GM18870 (cell line): ENCODE data around the gene TBC1D24.

ENCODE experiments used
- ATAC-seq: cut with Tn5 transposase; IDR thresholded peaks from one replicate; pipeline ENCODE4 v1.9.1; 2021; ENCODE audit warnings: moderate library complexity; ENCODE audit not compliant: unreplicated experiment

Gene TBC1D24

DNA sequence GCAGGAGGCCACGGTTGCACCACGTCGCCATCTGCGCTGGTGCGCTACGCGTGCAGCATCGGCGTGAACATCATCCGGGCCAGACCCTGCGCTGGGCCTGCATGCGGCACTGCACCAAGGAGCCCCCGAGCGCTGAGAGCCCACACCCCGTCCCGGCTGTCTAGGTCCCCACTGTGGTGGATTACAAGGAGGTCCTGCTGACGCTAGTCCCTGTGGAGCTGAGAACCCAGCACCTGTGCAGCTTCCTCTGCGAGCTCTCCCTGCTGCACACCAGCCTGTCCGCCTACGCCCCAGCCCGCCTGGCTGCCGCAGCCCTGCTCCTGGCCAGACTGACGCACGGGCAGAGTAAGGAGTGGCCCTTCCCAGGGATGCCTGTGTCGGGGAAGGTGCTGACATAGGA is 25.8 kb upstream of the TBC1D24 start:
- ATAC-seq = no peak

DNA sequence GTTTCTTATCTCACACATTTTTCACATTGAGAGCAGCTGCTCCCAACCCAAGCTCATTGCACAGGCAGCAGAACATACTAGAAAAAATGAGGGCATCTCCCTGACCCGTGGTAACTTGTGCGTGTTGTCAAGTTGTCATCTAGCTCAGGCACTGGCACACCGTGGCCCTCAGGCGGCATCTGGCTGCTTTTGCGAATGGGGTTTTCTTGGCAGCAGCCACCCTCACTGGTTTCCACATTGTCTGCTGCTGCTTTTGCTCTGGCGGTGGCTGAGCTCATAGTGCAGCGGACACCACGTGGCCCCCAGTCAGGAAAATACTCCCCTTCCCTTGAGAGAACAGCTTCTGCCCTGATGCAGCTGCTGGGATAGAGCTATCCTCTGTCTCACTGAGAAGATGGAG is 24.4 kb upstream of the TBC1D24 start:
- ATAC-seq = no peak

DNA sequence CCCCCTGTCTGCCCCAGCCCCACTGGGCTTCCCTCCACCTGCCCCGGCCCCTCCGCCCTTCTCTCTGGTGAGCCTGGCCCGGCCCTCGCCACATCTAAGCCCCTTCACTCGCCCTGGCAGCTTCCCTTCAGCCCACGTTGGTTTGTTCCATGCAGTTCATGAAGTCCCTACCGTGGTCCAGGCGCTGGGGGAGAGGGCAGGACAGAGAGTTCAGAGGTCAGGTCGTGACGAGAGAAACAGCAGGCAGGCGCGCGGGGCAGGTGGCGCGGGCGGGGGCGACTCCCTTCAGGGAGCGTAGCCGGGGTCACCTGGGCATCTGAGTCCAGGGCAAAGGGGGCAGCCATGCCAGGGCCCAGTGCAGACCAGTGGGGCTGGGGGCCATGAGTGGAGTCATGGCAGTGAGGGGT is 23.9 kb upstream of the TBC1D24 start:
- no peak for ATAC-seq

DNA sequence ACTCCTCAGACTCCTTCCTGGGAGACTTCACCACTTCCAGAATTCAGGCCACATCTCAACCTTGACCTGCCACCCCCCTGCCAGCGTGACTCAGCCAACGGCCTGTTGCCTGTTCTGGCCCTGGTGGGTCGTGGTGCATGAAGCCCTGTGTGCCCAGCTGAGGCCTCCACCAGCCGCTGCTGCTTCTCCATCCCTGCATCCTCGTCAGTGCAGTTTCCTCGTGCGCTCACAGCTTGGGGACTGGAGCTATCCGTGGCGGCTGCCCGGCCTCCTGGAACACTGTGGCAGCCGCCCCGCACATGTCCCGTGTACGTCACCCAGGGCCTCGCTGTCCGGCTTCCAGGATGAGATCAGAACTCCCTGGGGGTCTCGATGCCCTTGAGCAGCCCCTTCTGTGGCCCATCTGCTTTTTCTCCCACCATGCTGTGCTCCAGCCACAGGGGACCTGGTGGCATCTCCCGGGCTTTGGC is 23.0 kb upstream of the TBC1D24 start:
- ATAC-seq = no peak

DNA sequence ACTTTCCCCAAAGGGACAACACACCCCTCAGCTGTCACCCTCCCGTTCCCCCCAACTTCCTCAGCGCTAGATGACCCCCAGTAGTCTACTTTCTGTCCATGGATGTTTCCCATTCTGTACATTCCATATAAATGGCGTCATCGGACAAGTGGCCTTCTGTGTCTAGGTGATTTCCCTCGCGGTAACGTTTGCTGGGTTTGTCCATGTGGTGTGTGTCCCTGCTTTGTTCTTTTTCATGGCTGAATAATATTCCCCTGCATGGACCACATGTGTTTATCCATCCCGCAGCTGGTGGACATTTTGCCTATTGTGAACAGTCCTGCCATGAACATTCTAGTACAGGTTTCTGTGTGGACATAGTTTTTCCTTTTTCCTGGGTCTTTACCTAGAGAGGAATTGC is 22.3 kb upstream of the TBC1D24 start:
- ATAC-seq = no peak

DNA sequence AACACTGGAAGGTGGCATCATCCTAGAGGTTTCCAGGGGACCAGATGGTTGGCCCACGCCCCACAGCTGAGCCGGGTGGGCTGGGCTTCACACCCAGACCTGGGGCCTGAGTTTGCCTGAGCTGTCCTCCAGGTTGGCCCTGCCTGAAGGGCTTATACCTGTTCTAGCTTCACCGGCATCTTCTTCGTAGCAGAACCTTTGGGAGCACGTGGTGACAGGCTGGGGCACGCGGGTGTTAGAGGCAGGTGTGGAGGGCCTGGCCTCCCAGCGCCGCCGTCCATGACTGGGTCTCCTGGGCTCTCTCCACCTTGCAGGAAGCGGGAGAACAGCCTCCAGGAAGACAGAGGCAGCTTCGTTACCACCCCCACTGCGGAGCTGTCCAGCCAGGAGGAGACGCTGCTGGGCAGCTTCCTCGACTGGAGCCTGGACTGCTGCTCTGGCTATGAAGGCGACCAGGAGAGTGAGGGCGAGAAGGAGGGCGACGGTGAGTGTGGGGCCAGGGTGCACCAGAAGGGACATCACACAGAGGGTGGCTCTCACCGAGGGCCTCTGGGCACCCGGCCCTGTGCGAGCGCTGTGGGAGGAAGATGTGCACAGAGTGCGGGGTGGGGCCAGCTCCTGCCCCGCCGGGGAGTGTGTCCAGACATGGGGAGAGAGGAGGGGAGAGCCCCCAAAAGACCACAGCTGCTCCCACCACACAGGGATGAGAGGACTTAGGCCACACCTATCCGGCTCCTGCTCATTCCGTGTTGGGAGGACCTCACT is 19.7 kb upstream of the TBC1D24 start:
- no peak for ATAC-seq

DNA sequence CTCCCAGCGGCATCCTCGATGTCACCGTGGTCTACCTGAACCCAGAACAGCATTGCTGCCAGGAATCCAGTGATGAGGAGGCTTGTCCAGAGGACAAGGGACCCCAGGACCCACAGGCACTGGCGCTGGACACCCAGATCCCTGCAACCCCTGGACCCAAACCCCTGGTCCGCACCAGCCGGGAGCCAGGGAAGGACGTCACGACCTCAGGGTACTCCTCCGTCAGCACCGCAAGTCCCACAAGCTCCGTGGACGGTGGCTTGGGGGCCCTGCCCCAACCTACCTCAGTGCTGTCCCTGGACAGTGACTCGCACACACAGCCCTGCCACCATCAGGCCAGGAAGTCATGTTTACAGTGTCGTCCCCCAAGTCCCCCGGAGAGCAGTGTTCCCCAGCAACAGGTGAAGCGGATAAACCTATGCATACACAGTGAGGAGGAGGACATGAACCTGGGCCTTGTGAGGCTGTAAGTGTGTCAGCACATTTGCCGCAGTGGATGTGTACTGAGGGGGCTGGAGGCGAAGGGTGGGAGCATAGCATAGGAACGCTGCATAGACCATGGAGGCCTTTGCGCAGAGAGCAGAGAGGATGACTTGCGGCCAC is 18.3 kb upstream of the TBC1D24 start:
- no peak for ATAC-seq

DNA sequence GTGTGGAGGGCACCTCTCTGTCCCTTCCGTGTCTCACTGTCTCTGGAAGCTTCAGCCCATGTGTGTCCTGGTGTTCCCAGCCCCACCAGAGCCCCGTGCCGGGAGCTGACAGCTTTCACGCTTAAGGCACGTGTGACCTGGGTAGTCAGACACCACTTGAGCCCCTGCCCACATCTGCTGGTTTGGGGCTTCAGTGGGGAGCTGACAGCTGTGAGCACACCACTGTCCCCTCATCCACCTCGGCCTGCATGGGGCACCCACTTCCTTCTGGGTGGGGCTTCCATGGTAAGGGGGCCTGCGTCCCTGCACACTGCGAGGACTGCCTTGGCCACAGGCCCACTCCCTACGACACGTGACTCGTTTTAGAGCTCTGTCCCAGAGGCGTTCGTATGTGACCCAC is 17.7 kb upstream of the TBC1D24 start:
- ATAC-seq = no peak

DNA sequence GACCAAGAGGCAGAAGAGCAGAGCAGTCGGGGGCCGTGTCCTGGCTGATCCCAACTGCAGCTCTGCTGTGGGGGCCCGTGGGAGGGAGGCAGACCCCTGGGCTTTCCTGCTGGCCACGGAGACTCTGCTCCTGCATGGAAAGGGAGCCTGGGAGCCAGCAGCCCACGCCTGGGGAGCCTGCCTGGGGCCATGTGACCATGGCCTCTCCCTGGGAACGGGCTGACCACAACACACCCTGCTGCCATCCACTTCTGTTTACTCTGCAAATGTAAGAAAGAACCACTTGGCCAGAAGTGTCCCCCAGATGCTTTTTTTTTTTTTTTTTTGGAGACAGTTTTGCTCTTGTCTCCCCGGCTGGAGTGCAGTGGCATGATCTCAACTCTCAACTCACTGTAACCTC is 17.0 kb upstream of the TBC1D24 start:
- no peak for ATAC-seq

DNA sequence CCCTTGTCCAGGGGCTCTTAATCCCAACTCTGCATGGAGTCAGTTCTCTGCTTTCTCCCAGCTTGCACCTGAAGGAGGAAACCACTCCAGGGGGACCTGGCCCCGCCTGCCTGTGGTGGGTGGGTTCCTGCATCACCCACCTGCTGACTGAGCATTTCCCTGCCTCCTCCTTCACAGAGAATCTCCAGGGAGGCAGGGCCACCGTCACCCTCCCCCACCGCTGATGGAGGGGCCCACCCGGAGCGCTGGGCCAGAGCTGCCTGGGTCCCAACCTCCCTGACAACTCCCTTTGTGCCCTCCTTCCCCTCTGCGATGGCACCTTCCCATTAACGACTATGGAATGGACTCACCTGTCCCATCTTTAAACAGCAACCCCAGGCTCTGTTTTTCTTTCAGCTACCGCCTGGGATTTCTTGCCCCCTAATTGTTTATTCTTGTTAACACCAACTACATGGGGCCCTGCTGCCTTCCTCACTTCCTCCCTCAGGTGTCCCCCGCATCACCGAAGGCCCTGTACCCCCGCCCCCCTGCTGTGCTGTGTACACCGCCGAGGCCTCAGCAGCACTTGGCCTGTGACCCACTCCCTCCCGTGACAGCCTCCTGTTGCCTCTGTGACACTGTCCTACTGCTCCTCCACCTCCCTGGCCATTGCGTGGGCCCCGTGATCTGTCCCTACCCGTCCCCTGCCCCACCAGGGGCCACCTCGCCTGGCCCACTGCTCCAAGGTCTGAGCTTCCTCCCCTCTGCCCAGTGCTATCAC is 15.9 kb upstream of the TBC1D24 start:
- no peak for ATAC-seq

DNA sequence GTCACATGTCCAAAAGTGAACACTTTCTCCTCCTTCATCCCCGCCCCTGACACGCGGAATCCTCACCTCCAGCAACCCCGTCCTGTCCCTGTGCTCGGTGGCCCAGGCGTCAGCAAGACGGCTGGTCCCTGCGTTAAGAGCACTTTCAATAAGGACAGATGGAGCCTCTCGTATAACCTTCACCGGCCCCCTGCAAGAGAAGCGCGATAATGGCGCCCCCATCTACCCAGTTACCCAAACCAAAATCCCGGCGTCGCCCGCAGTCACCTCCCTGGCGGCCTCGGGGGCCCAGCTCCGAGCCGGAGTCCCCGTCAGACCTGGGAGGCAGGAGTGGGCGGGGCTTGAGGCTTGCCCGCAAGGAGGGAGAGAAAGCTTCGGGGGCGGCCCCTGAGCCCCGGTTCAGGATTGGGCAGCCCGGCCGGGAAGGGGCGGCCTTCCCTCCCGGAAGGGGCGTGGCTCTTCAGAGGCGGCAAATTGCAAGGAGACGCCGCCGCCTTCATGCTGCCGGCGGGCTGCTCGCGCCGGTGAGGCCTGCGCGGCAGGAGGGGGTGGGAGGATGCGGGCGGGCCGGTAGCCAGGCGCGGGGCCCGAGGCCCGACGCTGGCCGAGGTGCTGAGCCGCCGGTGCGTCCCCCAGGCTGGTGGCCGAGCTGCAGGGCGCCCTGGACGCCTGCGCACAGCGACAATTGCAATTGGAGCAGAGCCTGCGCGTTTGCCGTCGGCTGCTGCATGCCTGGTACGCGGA is 15.1 kb upstream of the TBC1D24 start, which contains the start of gene TEDC2:
TEDC2 (plus strand) TSS at position 463 of the 744 bp plus-strand sequence; CDS start at position 499, 36 bp downstream.
- peak; percentile 70 for ATAC-seq

DNA sequence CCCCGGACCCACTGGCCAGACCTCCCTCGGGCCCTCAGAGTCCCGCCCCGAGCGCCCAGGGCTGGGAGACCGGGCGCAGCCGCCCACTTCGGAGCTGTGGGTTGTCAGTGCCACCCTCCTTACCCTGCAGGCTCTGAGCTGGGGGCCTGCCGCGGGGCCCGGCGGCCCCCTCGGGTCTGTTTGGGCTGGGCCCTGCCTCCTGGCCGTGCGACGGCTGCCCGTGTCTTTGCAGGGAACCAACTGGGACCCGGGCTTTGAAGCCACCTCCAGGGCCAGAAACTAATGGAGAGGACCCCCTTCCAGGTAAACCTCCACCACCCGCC is 14.6 kb upstream of the TBC1D24 start:
- no peak for ATAC-seq

DNA sequence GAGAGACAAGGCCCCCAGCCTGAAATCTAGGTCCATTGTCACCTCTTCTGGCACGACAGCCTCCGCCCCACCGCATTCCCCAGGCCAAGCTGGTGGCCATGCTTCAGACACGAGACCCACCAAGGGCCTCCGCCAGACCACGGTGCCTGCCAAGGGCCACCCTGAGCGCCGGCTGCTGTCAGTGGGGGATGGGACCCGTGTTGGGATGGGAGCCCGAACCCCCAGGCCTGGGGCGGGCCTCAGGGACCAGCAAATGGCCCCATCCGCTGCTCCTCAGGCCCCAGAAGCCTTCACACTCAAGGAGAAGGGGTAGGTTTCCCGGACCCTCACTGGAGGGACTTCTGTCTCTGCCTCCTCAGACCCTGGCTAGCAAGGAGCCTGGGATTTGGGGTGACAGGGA is 14.0 kb upstream of the TBC1D24 start:
- no peak for ATAC-seq

DNA sequence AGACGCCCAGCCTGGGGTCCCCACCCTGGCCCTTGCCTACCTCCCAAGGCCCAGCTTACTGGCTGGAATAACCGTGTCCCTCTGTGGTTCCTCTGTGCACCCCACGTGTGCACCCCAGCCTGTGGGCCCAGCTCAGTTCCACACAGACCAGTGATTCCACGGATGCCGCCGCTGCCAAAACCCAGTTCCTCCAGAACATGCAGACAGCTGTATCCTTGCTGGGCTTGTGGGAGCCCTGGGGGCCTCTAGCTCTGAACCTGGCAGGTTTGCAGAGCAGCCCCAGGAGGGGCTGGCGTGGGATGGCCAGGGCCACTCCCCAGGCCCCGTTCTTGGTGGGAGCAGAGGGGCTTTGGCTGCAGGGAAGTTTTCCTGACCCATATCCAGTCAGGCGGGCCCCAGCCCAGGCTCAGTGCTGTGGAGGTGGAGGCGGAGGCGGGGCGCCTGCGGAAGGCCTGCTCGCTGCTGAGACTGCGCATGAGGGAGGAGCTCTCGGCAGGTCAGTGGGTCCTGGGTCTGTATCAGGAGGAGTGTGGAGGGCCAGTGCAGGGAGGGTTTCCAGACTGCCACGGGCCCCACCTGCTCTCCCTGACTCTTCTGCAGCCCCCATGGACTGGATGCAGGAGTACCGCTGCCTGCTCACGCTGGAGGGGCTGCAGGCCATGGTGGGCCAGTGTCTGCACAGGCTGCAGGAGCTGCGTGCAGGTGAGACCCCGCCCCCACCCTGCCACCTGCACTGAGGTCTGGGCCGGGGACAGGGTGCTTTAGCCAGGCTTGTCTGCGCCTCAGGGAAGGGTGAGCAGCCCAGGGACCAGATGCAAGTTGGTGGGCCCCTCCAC is 12.7 kb upstream of the TBC1D24 start:
- ATAC-seq = no peak

DNA sequence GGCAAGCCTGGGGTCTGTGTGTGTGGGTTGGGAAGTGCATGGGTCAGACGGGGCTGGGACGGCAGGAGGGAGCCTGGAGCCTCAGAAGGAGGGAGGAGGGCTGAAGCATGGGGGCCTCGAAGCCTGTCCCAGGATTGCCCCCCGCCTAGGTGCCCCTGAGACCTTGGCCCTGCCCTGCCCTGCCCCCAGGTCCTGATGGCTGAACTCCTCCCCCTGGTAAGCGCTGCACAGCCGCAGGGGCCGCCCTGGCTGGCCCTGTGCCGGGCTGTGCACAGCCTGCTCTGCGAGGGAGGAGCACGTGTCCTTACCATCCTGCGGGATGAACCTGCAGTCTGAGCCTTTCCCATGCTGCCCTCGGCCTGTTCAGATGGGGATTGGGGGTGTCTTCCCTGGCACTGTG is 10.6 kb upstream of the TBC1D24 start:
- no peak for ATAC-seq

DNA sequence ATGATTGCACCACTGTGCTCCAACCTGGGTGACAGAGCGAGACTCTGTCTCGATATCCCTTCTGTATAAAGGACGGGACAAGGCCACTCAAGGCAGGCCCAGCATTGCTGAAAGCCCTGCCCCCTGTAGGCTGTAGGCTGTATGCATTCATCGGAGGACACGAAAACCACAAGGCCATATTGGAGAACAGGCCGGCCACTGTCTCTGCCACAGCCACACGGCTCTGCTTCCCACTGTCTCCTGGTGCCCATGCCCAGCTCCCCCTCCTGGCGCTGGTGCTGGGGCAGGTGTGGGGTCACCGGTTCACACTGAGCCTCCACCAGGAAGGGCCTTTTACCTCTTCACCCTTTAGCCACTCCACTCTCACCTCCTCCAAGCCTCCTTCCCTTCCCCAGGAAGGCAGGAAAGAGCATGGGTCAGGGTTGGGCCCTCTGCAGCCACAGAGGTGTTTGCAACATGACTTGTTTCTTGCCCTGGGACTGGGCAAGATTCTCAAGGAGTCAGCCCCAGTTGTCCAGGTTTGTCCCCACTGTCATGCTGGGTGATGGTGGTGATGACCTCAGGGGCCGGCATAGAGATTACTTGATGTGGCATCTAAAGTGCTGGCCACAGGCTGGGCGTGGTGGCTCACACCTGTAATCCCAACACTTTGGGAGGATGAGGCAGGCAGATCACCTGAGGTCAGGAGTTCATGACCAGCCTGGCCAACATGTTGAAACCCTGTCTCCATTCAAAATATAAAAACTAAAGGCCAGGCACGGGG is 9.1 kb upstream of the TBC1D24 start:
- ATAC-seq = no peak

DNA sequence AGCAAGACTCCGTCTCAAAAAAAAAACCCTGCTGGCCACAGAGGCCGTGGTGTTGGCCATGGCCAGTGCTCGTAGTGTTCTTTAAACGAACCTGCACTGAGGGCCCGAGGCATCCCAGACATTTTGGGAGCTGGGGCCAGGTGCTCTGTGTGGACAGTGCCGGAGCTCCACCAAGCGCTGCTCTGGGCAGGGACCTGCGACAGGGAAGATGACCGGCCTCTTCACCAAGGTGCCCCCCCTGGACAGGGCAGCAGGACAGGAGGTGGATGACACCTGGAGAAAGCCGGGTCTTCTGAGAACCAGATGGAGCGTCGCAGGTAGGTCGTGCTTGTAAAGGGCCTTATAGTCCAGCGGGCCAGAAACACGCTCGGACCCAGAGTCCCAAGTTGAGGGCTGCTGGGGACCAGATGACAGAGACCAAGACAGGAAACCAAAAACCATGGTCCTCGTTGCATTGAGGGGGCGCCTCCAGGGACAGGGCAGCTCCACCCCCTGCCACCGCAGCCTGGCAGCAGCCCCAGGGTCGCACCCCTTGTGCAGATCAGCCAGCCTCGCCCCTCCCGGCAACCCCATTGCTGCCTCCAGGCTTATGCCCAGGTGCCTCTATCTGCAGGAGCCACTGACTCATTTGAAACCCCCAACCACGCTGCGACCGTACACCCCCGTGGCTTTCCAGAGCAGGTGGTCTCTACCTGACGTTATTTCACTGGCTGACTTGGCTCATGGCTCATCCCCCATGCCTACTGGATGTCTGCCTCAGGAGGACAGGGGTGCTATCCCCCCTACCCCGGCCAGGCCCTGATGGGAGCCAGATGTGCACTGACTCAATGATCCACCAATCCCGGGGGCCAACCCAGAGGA is 8.0 kb upstream of the TBC1D24 start:
- ATAC-seq = no peak

DNA sequence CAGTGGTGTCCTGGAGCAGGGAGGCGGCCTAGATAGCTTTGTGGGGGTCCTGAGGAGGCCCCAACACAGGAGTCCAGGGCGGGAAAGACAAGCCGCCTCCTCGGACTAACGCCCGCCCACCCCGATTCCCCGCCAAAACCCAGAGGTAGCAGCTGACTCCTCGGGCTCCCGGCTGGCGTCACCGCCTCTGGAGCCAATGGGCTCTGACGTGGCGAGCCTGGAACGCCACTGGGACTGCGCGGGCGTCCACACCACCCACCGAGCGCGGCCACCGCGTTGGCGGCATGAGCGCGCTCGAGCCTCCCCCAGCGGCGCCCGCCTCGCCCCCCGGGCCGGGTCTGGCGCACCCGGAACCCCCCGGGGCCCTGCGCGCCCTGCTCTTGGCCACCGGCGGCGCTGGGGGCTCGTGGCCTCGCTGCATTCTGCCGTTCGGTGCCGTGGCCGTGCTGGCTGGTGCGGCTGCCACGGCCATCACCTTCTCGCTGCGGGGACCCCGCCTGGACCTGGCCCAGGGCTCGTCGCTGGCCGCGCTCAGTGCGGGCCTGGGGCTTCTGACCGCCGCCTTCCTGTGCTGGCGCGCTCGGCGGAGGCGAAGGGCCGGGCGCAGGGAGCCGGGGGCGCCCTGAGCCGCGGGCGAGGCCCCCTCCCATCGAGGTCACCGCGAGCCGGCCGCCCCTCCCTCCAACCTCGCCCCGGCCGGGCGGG is 7.2 kb upstream of the TBC1D24 start:
- ATAC-seq = no peak
